NT2/D1 (cell line): ENCODE data around the gene PCOLCE2.

ENCODE experiments used
- DNase-seq: peaks from one replicate; pipeline ENCODE4 v3.0.0-alpha.2; 2011; ENCODE audit warnings: low read depth, low spot score
- H3K27me3 ChIP-seq: 2 replicates; pipeline ENCODE4 v1.6.0; 2011; ENCODE audit warnings: mild to moderate bottlenecking; ENCODE audit not compliant: insufficient read length, insufficient read depth
- H3K36me3 ChIP-seq: 2 replicates; pipeline ENCODE4 v1.6.1; 2011; ENCODE audit warnings: mild to moderate bottlenecking, low read length, mixed read lengths; ENCODE audit not compliant: insufficient read depth, insufficient read length
- H3K4me1 ChIP-seq: 2 replicates; pipeline ENCODE4 v1.5.1; 2011; ENCODE audit not compliant: insufficient read depth, insufficient read length
- H3K4me3 ChIP-seq: 2 replicates; pipeline ENCODE4 v1.5.1; 2011; ENCODE audit warnings: low read depth; ENCODE audit not compliant: insufficient read length
- H3K9ac ChIP-seq: 2 replicates; pipeline ENCODE4 v1.6.0; 2011; ENCODE audit warnings: low read depth; ENCODE audit not compliant: insufficient read length
- H3K9me3 ChIP-seq: 2 replicates; pipeline ENCODE4 v1.5.1; 2011; ENCODE audit warnings: mild to moderate bottlenecking, low read length; ENCODE audit not compliant: insufficient read depth
- SUZ12 ChIP-seq: IDR thresholded peaks from 2 replicates; pipeline ENCODE4 v1.6.1; 2011; ENCODE audit not compliant: insufficient read length, insufficient read depth; ENCODE audit errors: extremely low read depth
- YY1 ChIP-seq: IDR thresholded peaks from 2 replicates; pipeline ENCODE4 v1.6.1; 2011; ENCODE audit not compliant: insufficient read length, insufficient read depth
- ZNF274 ChIP-seq: IDR thresholded peaks from 2 replicates; pipeline ENCODE4 v1.6.1; 2011; ENCODE audit warnings: mild to moderate bottlenecking, low read depth, low read length

The PCOLCE2 gene, protein sequence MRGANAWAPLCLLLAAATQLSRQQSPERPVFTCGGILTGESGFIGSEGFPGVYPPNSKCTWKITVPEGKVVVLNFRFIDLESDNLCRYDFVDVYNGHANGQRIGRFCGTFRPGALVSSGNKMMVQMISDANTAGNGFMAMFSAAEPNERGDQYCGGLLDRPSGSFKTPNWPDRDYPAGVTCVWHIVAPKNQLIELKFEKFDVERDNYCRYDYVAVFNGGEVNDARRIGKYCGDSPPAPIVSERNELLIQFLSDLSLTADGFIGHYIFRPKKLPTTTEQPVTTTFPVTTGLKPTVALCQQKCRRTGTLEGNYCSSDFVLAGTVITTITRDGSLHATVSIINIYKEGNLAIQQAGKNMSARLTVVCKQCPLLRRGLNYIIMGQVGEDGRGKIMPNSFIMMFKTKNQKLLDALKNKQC

DNA sequence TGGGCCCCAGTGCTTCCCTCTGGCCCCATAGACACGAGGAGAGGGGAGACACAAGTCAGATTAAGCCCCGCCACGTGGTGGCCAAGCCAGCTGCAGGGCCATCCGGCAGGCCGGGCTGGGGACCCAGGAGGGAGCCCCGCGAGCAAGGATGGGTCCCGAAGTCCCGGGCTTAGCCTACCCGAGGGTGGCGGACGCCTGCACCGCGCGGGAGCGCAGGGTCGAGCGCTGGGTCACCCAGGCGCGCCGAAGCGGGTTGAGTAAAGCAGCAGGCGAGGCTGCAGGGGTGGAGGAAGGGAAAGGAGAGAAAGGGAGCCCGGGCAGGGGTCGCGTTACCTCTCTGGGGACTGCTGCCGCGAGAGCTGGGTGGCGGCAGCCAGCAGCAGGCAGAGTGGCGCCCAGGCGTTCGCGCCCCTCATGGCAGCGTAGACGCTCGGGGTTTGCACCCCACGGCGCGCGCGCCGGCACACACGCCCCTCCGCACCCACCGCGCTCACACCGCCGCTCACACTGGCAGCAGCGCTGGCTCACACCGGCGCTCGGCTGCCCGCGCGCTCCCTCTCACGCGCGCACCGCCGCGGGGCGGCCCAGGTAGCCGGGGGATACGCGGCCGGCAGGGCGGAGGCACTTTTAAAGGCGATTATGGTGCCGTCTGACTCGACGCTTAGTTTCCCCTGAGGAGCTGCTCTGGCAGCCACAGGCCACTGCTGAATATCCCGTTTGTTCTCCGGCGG lies at the start of gene PCOLCE2:
PCOLCE2 (minus strand) TSS at position 603 of the 731 bp plus-strand sequence; CDS start at position 416, 187 bp downstream.
- H3K27me3 ChIP-seq = peaks cover 12% of the 10 kb centered on the region
- TF ChIP-seq YY1 (no peak), ZNF274 (no peak), SUZ12 (no peak)
- peak within 1 kb of the TSS; percentile 94 for H3K9ac ChIP-seq

DNA sequence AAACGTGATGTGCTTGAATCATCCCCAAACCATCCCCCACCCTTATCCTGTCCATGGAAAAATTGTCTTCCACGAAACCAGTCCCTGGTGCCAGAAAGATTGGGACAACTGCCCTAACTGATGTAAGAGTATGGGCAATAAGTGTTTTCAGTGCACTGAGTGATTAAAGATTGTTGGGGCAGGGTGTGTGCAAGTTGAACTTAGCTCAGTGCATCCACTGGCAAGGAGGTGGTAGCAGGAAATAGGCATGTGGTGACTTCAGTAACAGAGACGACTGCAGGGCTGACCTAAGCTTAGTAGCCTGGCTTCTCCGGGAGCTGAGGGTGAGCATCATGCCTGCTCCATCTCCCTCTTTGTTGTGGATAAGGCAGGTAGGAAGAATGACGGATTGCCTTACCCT lies 47.1 kb upstream of the PCOLCE2 start:
- H3K27me3 ChIP-seq = no peaks in the 10 kb centered on the region
- H3K4me3 ChIP-seq = no peak overlapping the region
- DNase-seq = no peak
- H3K9me3 ChIP-seq = no peaks in the 10 kb centered on the region
- no peak overlapping the region for H3K9ac ChIP-seq
- no peaks in the 10 kb centered on the region for H3K36me3 ChIP-seq
- no peak for TF ChIP-seq YY1
- no peak for TF ChIP-seq ZNF274
- TF ChIP-seq SUZ12 = no peak
- H3K4me1 ChIP-seq = no peaks in the 10 kb centered on the region

More for the DNA sequence above, at the start of gene PCOLCE2:
- Histone ChIP-seq H3K4me3 (peak within 1 kb of the TSS; percentile 74), H3K36me3 (no peaks in the 10 kb centered on the region), H3K4me1 (peaks cover 2% of the 10 kb centered on the region), H3K9me3 (no peaks in the 10 kb centered on the region)
- DNase-seq = peak; percentile 28

DNA sequence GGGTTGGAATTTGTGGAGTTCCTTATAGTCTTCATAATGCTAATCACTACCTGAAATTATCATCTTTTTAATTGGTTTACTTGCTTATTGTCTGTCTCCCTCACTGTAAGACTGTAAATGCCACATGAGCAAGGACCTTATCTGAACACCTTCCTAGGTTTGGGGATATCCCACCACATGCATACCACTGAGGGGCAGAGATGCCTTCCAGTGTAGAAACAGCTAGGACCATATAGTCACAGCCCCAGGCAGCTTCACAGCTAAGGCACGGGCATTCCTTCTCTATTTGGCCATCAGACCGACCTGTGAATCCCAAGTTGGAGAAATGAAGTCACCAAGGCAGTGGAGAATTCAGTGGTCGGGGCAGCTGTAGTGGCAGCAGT lies 46.0 kb upstream of the PCOLCE2 start:
- TF ChIP-seq ZNF274 = no peak
- TF ChIP-seq SUZ12 = no peak
- no peak for TF ChIP-seq YY1
- Histone ChIP-seq H3K9ac (no peak overlapping the region), H3K27me3 (no peaks in the 10 kb centered on the region), H3K9me3 (no peaks in the 10 kb centered on the region), H3K36me3 (no peaks in the 10 kb centered on the region), H3K4me1 (no peaks in the 10 kb centered on the region), H3K4me3 (no peak overlapping the region)
- no peak for DNase-seq

DNA sequence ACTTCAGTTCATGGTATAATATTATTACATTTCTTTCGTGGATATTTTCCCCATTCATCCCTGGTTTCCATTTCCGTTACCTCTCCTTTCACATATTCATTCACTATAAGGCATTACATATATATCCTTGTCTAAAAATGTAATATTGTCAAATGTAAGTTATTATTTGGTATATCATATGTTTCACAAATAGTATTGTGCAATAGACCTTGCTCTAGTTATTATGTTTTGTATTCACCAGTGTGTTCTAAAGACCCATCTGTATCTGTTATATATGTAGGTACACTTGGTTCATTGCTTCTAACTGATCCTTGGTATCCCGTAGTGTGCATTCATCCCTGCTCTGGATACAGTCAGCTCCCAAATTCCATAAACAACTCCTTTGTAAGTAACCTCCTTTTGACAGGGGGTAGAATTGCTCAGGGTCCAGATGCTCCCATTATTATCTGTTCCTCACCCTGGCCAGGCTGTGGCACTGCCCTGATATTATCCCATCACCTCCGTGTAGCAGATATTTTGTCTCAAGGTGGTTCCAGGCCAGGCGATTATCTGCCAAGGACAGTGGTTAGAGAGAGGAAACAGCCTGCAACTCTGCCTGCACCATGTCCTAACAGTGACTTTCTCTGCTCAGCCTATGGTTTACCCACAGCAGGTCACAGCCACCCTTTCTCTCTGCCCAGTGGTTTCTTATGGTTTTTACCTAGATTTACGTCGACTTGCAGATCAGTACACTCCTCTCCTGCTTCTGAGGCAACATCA lies 45.4 kb upstream of the PCOLCE2 start:
- no peak for DNase-seq
- Histone ChIP-seq H3K4me3 (no peak overlapping the region), H3K36me3 (no peaks in the 10 kb centered on the region), H3K4me1 (no peaks in the 10 kb centered on the region), H3K27me3 (no peaks in the 10 kb centered on the region), H3K9ac (no peak overlapping the region), H3K9me3 (no peaks in the 10 kb centered on the region)
- TF ChIP-seq SUZ12 (no peak), YY1 (no peak), ZNF274 (no peak)

DNA sequence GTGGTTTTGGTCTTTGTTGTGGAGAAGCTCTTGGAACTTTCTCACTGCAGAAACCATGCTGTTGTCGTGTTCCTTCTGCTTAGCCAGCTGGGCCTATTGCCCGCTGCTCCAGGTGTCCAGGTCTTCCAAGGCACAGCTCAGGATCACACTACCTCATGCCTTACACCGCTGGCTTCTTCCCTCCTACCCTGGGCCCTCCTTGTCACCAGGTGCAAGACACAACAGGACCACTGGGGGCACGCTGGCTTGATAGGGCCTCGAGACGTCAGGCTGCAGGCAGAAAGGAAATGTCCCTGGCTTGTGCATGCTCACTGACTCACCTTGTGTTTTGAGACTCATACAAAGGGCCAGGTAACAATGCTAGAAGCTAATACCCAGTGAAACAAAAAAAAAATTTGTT lies 42.3 kb upstream of the PCOLCE2 start:
- no peak for TF ChIP-seq ZNF274
- no peak for TF ChIP-seq SUZ12
- TF ChIP-seq YY1 = no peak
- Histone ChIP-seq H3K4me1 (no peaks in the 10 kb centered on the region), H3K36me3 (no peaks in the 10 kb centered on the region), H3K4me3 (no peak overlapping the region), H3K27me3 (no peaks in the 10 kb centered on the region), H3K9me3 (no peaks in the 10 kb centered on the region), H3K9ac (no peak overlapping the region)
- peak; percentile 28 for DNase-seq

DNA sequence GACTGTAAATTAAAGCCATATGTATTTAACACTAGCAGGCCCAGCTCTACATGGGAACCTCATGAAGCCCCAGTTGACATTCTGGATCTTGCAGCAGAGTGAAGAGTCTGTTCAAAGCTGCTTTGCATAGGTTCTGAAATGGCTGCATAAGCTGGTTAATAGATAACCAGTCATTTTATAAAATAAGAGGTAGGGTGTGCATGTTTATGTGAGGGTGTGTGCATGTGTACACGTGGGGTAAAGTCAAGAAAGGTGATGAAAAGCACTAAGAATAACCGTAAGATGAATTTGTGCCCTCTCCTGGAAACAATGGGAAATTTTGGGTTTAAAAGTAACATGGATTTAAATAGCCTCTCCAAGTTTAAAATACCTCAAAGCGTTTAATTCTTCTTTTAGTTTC lies 41.6 kb upstream of the PCOLCE2 start:
- Histone ChIP-seq H3K9me3 (no peaks in the 10 kb centered on the region), H3K27me3 (no peaks in the 10 kb centered on the region), H3K36me3 (no peaks in the 10 kb centered on the region), H3K4me3 (no peak overlapping the region), H3K9ac (no peak overlapping the region), H3K4me1 (no peaks in the 10 kb centered on the region)
- DNase-seq = no peak
- TF ChIP-seq ZNF274 = no peak
- TF ChIP-seq SUZ12 = no peak
- no peak for TF ChIP-seq YY1

DNA sequence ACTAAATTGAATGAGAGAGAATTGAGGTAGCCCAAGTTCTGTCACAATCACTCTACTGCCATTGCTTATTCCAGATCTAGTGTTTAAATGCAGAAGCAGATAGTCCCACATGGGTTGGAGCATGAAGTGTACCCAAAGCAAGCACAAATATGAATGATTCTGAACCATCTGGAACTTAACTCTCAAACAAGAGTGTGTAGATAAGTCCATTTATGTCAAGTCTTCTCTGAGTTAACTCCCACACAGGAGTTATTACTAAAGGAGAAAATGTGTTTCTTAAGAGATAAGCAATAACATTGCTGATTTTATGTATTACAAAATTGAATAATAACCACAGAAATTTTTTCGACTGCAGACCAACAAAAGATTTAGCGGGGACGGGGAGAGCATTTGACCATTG lies 41.0 kb upstream of the PCOLCE2 start:
- no peaks in the 10 kb centered on the region for H3K36me3 ChIP-seq
- no peak for DNase-seq
- TF ChIP-seq SUZ12 (no peak), ZNF274 (no peak), YY1 (no peak)
- no peaks in the 10 kb centered on the region for H3K27me3 ChIP-seq
- no peak overlapping the region for H3K4me3 ChIP-seq
- no peaks in the 10 kb centered on the region for H3K4me1 ChIP-seq
- H3K9ac ChIP-seq = no peak overlapping the region
- no peaks in the 10 kb centered on the region for H3K9me3 ChIP-seq
